H1 (cell line): ENCODE results near the gene STX16. TPM values are rescaled to one million over a fixed set of nuclear protein-coding genes. Genes with fewer than 3 reads are reported as not detected.

Experiments used
- CTCF ChIA-PET: fragments of 300-600 bp; sonication (Branson Sonifier 250); formaldehyde crosslinking; loops from one replicate; lab custom pipeline; 2021; ENCODE audit not compliant: partially characterized antibody; lab: Charles Lee
- POLR2A ChIA-PET: fragments of 300-600 bp; sonication (Branson Sonifier 250); formaldehyde crosslinking; loops from one replicate; lab custom pipeline; 2021; ENCODE audit warnings: inconsistent platforms; ENCODE audit not compliant: partially characterized antibody; lab: Charles Lee
- DNase-seq, 2 experiments: peaks; one replicate each; pipeline versions ENCODE4 v3.0.0 to v3.0.0-alpha.2; 2010 to 2022; ENCODE audit warnings: low spot score in 2 of 2, low read depth in 1 of 2, mixed read lengths in 1 of 2
- FAIRE-seq: peaks from 2 replicates; lab custom pipeline; 2011; peaks lifted over from hg19 to GRCh38; lab: Jason Lieb, UNC
- H2AFZ ChIP-seq: 2 replicates; pipeline ENCODE4 v1.8.1; 2012; ENCODE audit warnings: low read length, inconsistent platforms
- H2AK5ac ChIP-seq: 2 replicates; pipeline ENCODE4 v1.6.1; 2013; ENCODE audit warnings: low read depth, low read length
- H2BK120ac ChIP-seq: replicated peaks from 2 replicates; pipeline ENCODE3; 2013; ENCODE audit warnings: low read depth, low read length, inconsistent platforms
- H2BK12ac ChIP-seq: 2 replicates; pipeline ENCODE4 v1.6.1; 2013; ENCODE audit warnings: low read depth, low read length
- H2BK15ac ChIP-seq: 2 replicates; pipeline ENCODE4 v1.6.1; 2013; ENCODE audit warnings: low read length
- H2BK20ac ChIP-seq: 2 replicates; pipeline ENCODE4 v1.6.1; 2013; ENCODE audit warnings: low read length
- H2BK5ac ChIP-seq: 2 replicates; pipeline ENCODE4 v1.6.1; 2013; ENCODE audit warnings: low read depth, low read length
- H3K14ac ChIP-seq: 2 replicates; pipeline ENCODE4 v1.6.1; 2013; ENCODE audit warnings: inconsistent platforms; ENCODE audit not compliant: insufficient read length
- H3K18ac ChIP-seq: 2 replicates; pipeline ENCODE4 v1.6.1; 2013; ENCODE audit warnings: low read length; ENCODE audit errors: extremely low read depth
- H3K23ac ChIP-seq: 2 replicates; pipeline ENCODE4 v1.6.1; 2013; ENCODE audit warnings: inconsistent platforms; ENCODE audit not compliant: insufficient read length
- H3K23me2 ChIP-seq: 2 replicates; pipeline ENCODE4 v1.6.1; 2013; ENCODE audit warnings: low read depth, low read length
- H3K27ac ChIP-seq: 2 replicates; pipeline ENCODE4 v1.6.1; 2011; ENCODE audit warnings: low read depth, low read length, inconsistent platforms
- H3K27me3 ChIP-seq, 4 experiments: replicated peaks in 1 of 4; 1 replicate in 1 of 4; 2 replicates in 3 of 4; pipeline versions ENCODE4 v1.6.1 to v1.8.1; 2011 to 2013; ENCODE audit warnings: low read length in 3 of 4, mild to moderate bottlenecking in 3 of 4, inconsistent platforms in 2 of 4, mixed read lengths in 2 of 4, moderate library complexity in 1 of 4; ENCODE audit not compliant: control insufficient read depth in 3 of 4, insufficient read depth in 3 of 4; ENCODE audit errors: extremely low read depth in 1 of 4
- H3K36me3 ChIP-seq, 4 experiments: 2 replicates each; pipeline versions ENCODE4 v1.6.1 to v1.8.1; 2011 to 2013; ENCODE audit warnings: mild to moderate bottlenecking in 4 of 4, low read length in 3 of 4, moderate library complexity in 2 of 4, control low read depth in 1 of 4, inconsistent platforms in 1 of 4; ENCODE audit not compliant: insufficient read depth in 4 of 4, control insufficient read depth in 2 of 4
- H3K4ac ChIP-seq: replicated peaks from 2 replicates; pipeline ENCODE3; 2013; ENCODE audit warnings: low read length, low read depth, mixed read lengths, inconsistent platforms; ENCODE audit not compliant: insufficient read length
- H3K4me1 ChIP-seq, 4 experiments: replicated peaks in 1 of 4; 1 replicate in 1 of 4; 2 replicates in 3 of 4; pipeline versions ENCODE4 v1.6.1 to v1.8.1; 2011 to 2013; ENCODE audit warnings: low read length in 3 of 4, inconsistent platforms in 2 of 4, mixed read lengths in 1 of 4; ENCODE audit not compliant: insufficient read depth in 4 of 4, control insufficient read depth in 3 of 4
- H3K4me2 ChIP-seq, 2 experiments: 2 replicates each; pipeline versions ENCODE4 v1.6.1 to v1.8.1; 2011 to 2013; ENCODE audit warnings: low read depth in 2 of 2, low read length in 2 of 2, control low read depth in 1 of 2, inconsistent platforms in 1 of 2, mild to moderate bottlenecking in 1 of 2; ENCODE audit not compliant: insufficient read depth in 1 of 2
- H3K4me3 ChIP-seq, 4 experiments: fragments of 200-600, 300-600 bp in 1 of 4; sonication (generic), shearing (Covaris generic), sonication (Bioruptor Twin) in 1 of 4; 2 replicates each; pipeline versions ENCODE4 v1.5.1 to v1.8.1; 2011 to 2016; ENCODE audit warnings: low read length in 4 of 4, low read depth in 3 of 4, control low read depth in 2 of 4, inconsistent platforms in 2 of 4, mild to moderate bottlenecking in 2 of 4, mixed read lengths in 1 of 4, moderate library complexity in 1 of 4; ENCODE audit not compliant: insufficient read depth in 2 of 4; ENCODE audit errors: extremely low read depth in 1 of 4
- H3K56ac ChIP-seq: replicated peaks from 2 replicates; pipeline ENCODE3; 2013; ENCODE audit warnings: low read depth, mild to moderate bottlenecking, mixed read lengths, low read length, inconsistent platforms; ENCODE audit not compliant: insufficient read length
- H3K79me1 ChIP-seq: 2 replicates; pipeline ENCODE4 v1.6.1; 2013; ENCODE audit warnings: low read depth, low read length, control low read depth
- H3K79me2 ChIP-seq, 2 experiments: 2 replicates each; pipeline versions ENCODE4 v1.6.1 to v1.8.1; 2012 to 2013; ENCODE audit warnings: low read length in 2 of 2, mild to moderate bottlenecking in 2 of 2, inconsistent platforms in 1 of 2; ENCODE audit not compliant: insufficient read depth in 2 of 2, control insufficient read depth in 1 of 2
- H3K9ac ChIP-seq, 4 experiments: replicated peaks in 1 of 4; 1 replicate in 1 of 4; 2 replicates in 3 of 4; pipeline versions ENCODE4 v1.6.1 to v1.8.1; 2011 to 2013; ENCODE audit warnings: low read depth in 3 of 4, low read length in 3 of 4, control low read depth in 2 of 4, mild to moderate bottlenecking in 2 of 4, moderate library complexity in 2 of 4, inconsistent platforms in 1 of 4; ENCODE audit errors: extremely low read depth in 1 of 4
- H3K9me3 ChIP-seq, 2 experiments: 2 replicates each; pipeline versions ENCODE4 v1.6.1 to v1.8.1; 2012 to 2013; ENCODE audit warnings: mild to moderate bottlenecking in 2 of 2, moderate library complexity in 2 of 2, control low read depth in 1 of 2, inconsistent platforms in 1 of 2, low read depth in 1 of 2, low read length in 1 of 2, mixed read lengths in 1 of 2; ENCODE audit not compliant: insufficient read depth in 2 of 2
- H4K20me1 ChIP-seq, 2 experiments: replicated peaks in 1 of 2; 2 replicates each; pipeline versions ENCODE3 to v1.8.1; 2011 to 2013; ENCODE audit warnings: inconsistent platforms in 2 of 2, low read length in 2 of 2, mild to moderate bottlenecking in 1 of 2; ENCODE audit not compliant: insufficient read depth in 2 of 2, control insufficient read depth in 1 of 2
- H4K5ac ChIP-seq: 2 replicates; pipeline ENCODE4 v1.6.1; 2013; ENCODE audit warnings: low read length, low read depth, mixed read lengths, inconsistent platforms; ENCODE audit not compliant: insufficient read length
- H4K8ac ChIP-seq: 2 replicates; pipeline ENCODE4 v1.8.0; 2013; ENCODE audit warnings: mild to moderate bottlenecking, moderate library complexity, low read length, inconsistent platforms; ENCODE audit not compliant: insufficient read depth; ENCODE audit errors: extremely low read depth
- H4K91ac ChIP-seq: replicated peaks from 2 replicates; pipeline ENCODE3; 2013; ENCODE audit warnings: low read length, mixed read lengths, inconsistent platforms; ENCODE audit not compliant: insufficient read length
- CREB1 ChIP-seq: IDR thresholded peaks from 2 replicates; pipeline ENCODE4 v1.6.1; 2012; ENCODE audit warnings: inconsistent platforms
- CTBP2 ChIP-seq: IDR thresholded peaks from 2 replicates; pipeline ENCODE4 v1.7.0; 2011; ENCODE audit warnings: borderline replicate concordance, mild to moderate bottlenecking, moderate library complexity, mixed read lengths, low read length; ENCODE audit not compliant: insufficient read depth, insufficient read length
- HDAC6 ChIP-seq: IDR thresholded peaks from one replicate; pipeline ENCODE4 v1.7.1; 2012; ENCODE audit warnings: low read depth, mild to moderate bottlenecking, inconsistent platforms, low read length, moderate library complexity
- KDM4A ChIP-seq: IDR thresholded peaks from one replicate; pipeline ENCODE4 v1.7.1; 2012; ENCODE audit warnings: low read depth, mild to moderate bottlenecking, moderate library complexity, low read length, inconsistent platforms; ENCODE audit not compliant: severe bottlenecking
- NANOG ChIP-seq: IDR thresholded peaks from 2 replicates; pipeline ENCODE4 v1.6.1; 2011; ENCODE audit warnings: low read length, low read depth, mild to moderate bottlenecking, inconsistent platforms; ENCODE audit not compliant: insufficient read depth, poor library complexity, severe bottlenecking
- NRF1 ChIP-seq: IDR thresholded peaks from 2 replicates; pipeline ENCODE4 v1.6.1; 2011; ENCODE audit warnings: mild to moderate bottlenecking, low read depth, low read length, improper control_type of control experiment
- RNF2 ChIP-seq: fragments of 200-900, 300-1000 bp; sonication (generic); IDR thresholded peaks from 2 replicates; pipeline ENCODE4 v1.7.1; 2016; ENCODE audit warnings: borderline replicate concordance, low read depth, mild to moderate bottlenecking, antibody characterized with exemption, low read length; ENCODE audit not compliant: poor library complexity, severe bottlenecking; ENCODE audit errors: missing control alignments
- SIX5 ChIP-seq: IDR thresholded peaks from 2 replicates; pipeline ENCODE4 v1.6.1; 2011; ENCODE audit warnings: mild to moderate bottlenecking, low read depth, low read length
- SP1 ChIP-seq: IDR thresholded peaks from 2 replicates; pipeline ENCODE4 v1.6.1; 2011; ENCODE audit warnings: low read depth, low read length
- SRF ChIP-seq: IDR thresholded peaks from 2 replicates; pipeline ENCODE4 v1.6.1; 2011; ENCODE audit warnings: mild to moderate bottlenecking, low read depth, low read length, moderate library complexity
- TEAD4 ChIP-seq: IDR thresholded peaks from 2 replicates; pipeline ENCODE4 v1.6.1; 2012; ENCODE audit warnings: low read depth, low read length, inconsistent platforms, mixed read lengths
- WGBS, 2 experiments: shearing (Covaris generic) in 1 of 2; methylation state at CpG; one replicate each; pipeline versions ENCODE4 v1.1.6 to v1.1.7; 2013 to 2015; ENCODE audit warnings: low lambda C conversion rate in 2 of 2, mixed read lengths in 2 of 2, inconsistent platforms in 1 of 2, low coverage in 1 of 2, missing lambda C conversion rate in 1 of 2; ENCODE audit not compliant: insufficient replicate concordance in 2 of 2, insufficient coverage in 1 of 2, insufficient read length in 1 of 2; ENCODE audit errors: extremely low coverage in 1 of 2, missing lambda C conversion rate in 1 of 2; 5-methylcytosine and 5-hydroxymethylcytosine counted together
- polyA plus RNA-seq, 7 experiments: library from polyadenylated mRNA; depleted of rRNA in 3 of 7; stranded (reverse) in 5 of 7; unstranded in 2 of 7; fragments of >200 nt in 5 of 7; fragments of 200-250 nt in 2 of 7; gene quantifications; 1 replicate in 5 of 7; 2 replicates in 1 of 7; 4 replicates in 1 of 7; pipeline versions ENCODE4 v1.2.1 to v1.2.3, GENCODE V29; 2011 to 2013; ENCODE audit warnings: missing spikeins in 2 of 7, mixed read lengths in 2 of 7
- total RNA-seq: library from RNA; stranded (reverse); fragmentation: NEBNext Ultra II Directional; extraction: Animal tissue kit (Norgen Biotek cat#: 25700); gene quantifications from 2 replicates; pipeline ENCODE4 v1.2.1, GENCODE V29; 2021
- TF ChIP-seq, protein P1 (sequence below): IDR thresholded peaks from 2 replicates; pipeline ENCODE4 v1.6.1; 2011; ENCODE audit warnings: low read length, improper control_type of control experiment

Gene STX16
- total and polyA plus RNA-seq, 2 of the 8 experiments (the other 6 are each of a cell fraction or from before 2014, with no cell fraction given): 45.2 to 61.6 TPM

DNA sequence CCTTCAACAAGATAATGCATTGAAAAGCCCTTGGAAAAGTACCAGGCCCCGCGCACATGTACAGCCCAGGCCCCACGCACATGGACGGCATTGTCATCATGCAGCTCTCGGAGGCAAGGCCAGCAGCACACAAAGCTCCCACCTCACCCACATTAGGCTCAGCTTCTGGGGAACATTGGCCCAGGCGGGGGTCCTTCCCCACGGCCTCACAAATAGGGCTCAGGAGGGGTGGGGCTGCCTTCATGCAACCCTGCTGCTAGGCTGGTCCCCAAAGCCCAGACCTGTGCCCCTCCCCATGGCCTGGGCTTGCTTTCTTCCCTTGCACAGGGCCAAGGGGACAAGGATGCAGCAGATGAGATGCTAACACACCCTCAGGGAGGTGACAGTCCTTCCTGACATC is 68.2 kb downstream of the STX16 start:
- ChIA-PET CTCF (no interaction called here), POLR2A (interaction anchor here (1.0 to 10.9 kb wide), 6 partner anchors 8 to 125 kb away, joined by 3 to 188 read pairs (median 8); no protein-coding TSS in a partner anchor)
- Histone ChIP-seq H3K4me1 (peaks cover 0 to 4% (median 0%) of the 10 kb centered on the region in 4 experiments; a peak in 2 of 7 replicates), H3K79me1 (no peaks in the 10 kb centered on the region; the same call in 1 of the 2 replicates), H3K79me2 (no peaks in the 10 kb centered on the region), H4K5ac (no peak overlapping the region), H3K23ac (no peak overlapping the region), H3K4me3 (no peak overlapping the region), H3K27me3 (peaks cover 0 to 4% (median 1%) of the 10 kb centered on the region in 4 experiments; a peak in 3 of 7 replicates), H3K36me3 (no peaks in the 10 kb centered on the region), H2BK5ac (0 out of 2 replicates have a peak overlapping the region, but pooled peaks have one; percentile 75), H2BK15ac (peak overlapping the region; percentile 65; the same call in 1 of the 2 replicates), H4K91ac (no peak overlapping the region), H3K23me2 (no peaks in the 10 kb centered on the region), H4K20me1 (no peaks in the 10 kb centered on the region), H2AK5ac (0 out of 2 replicates have a peak overlapping the region, but pooled peaks have one; percentile 9), H2BK20ac (peak overlapping the region; percentile 72; the same call in 1 of the 2 replicates), H2AFZ (no peak overlapping the region), H3K27ac (no peak overlapping the region), H3K14ac (no peak overlapping the region), H3K4me2 (no peak overlapping the region), H3K9me3 (no peaks in the 10 kb centered on the region; a peak in 1 of 4 replicates), H3K56ac (no peak overlapping the region), H2BK120ac (no peak overlapping the region), H3K9ac (no peak overlapping the region), H2BK12ac (peak overlapping the region; percentile 53; the same call in 1 of the 2 replicates), H4K8ac (no peak overlapping the region; the same call in none of the 2 replicates), H3K4ac (no peak overlapping the region), H3K18ac (no peak overlapping the region)
- FAIRE-seq (no peak), DNase-seq (peak in 1 of 2 experiments; percentile 39)
- WGBS, 2 experiments: 90% methylated on average over 7 of the region's 7 CpGs; no CpG with 5 or more reads in 1 of the 2 experiments
- TF ChIP-seq TEAD4: no peak
- no peak for TF ChIP-seq KDM4A
- no peak for TF ChIP-seq RNF2
- TF ChIP-seq CTBP2: no peak
- no peak for TF ChIP-seq SP1
- no peak for TF ChIP-seq CREB1
- TF ChIP-seq NRF1: no peak
- TF ChIP-seq NANOG: no peak
- TF ChIP-seq, protein P1, sequence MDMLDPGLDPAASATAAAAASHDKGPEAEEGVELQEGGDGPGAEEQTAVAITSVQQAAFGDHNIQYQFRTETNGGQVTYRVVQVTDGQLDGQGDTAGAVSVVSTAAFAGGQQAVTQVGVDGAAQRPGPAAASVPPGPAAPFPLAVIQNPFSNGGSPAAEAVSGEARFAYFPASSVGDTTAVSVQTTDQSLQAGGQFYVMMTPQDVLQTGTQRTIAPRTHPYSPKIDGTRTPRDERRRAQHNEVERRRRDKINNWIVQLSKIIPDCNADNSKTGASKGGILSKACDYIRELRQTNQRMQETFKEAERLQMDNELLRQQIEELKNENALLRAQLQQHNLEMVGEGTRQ: no peak
- no peak for TF ChIP-seq SRF
- no peak for TF ChIP-seq SIX5
- TF ChIP-seq HDAC6: no peak
